Cardiac fibroblast (primary cell): Measurements from ENCODE around the gene DDX50.
"Not testable (repeated sequence)": the region's sequence is repeated elsewhere in the genome, so short reads cannot be mapped to it uniquely, and the experiment has no call there.

ENCODE experiments used
- DNase-seq, 2 donors: peaks; one replicate each; pipeline versions ENCODE4 v3.0.0 to v3.0.0-alpha.2; 2010; ENCODE audit warnings: low read depth in 2 of 2
- H3K4me3 ChIP-seq, 2 donors: replicated peaks in 1 of 2; 1 replicate in 1 of 2; 2 replicates in 1 of 2; pipeline ENCODE4 v1.5.1; 2011; ENCODE audit warnings: low read depth in 2 of 2, low read length in 2 of 2, mild to moderate bottlenecking in 2 of 2, moderate library complexity in 1 of 2
- TF ChIP-seq, protein P1 (sequence below): IDR thresholded peaks from one replicate; pipeline ENCODE4 v1.5.1; 2011; ENCODE audit warnings: low read depth, mild to moderate bottlenecking, low read length, inconsistent platforms

Gene DDX50

DNA sequence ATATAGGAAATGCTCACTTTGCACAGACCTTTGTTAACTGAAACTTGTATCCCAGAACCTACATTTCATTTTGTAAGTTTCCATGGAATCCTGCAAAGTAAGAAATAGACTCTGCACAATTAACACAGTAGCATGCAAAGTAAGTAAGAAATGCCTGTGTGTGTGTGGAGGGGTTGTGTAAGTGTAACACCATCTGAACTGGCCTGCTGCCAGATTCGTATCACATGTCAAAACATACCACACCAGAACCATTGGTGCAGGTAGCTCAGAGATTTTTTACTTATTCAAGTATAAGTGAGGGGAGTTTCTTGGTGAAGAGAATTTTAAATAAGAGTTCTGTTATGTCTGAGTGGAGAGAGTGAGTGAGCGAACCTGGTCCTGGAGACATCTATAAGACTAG is 37.0 kb downstream of the DDX50 start:
- no peak overlapping the region for H3K4me3 ChIP-seq
- DNase-seq: peak; percentile 13 to 19
- TF ChIP-seq, protein P1, sequence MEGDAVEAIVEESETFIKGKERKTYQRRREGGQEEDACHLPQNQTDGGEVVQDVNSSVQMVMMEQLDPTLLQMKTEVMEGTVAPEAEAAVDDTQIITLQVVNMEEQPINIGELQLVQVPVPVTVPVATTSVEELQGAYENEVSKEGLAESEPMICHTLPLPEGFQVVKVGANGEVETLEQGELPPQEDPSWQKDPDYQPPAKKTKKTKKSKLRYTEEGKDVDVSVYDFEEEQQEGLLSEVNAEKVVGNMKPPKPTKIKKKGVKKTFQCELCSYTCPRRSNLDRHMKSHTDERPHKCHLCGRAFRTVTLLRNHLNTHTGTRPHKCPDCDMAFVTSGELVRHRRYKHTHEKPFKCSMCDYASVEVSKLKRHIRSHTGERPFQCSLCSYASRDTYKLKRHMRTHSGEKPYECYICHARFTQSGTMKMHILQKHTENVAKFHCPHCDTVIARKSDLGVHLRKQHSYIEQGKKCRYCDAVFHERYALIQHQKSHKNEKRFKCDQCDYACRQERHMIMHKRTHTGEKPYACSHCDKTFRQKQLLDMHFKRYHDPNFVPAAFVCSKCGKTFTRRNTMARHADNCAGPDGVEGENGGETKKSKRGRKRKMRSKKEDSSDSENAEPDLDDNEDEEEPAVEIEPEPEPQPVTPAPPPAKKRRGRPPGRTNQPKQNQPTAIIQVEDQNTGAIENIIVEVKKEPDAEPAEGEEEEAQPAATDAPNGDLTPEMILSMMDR: no peak

DNA sequence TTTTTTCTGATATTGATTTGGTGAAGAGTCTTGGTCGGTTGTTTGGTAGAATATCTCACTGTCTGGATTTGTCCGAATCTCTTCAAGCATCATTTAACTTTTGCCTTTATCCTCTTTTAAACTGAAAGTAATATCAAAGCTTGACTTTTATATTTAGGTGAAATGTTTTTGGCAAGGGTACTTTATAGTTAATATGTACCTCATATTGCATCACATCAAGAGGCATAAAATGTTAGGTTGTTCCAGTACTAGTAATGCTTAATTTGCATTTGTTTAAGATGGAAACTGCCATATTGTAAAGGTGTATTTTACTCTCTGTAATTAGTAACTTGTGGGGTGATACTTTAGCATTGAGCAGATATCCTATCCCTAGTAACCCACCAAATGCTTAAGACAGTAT is 37.8 kb downstream of the DDX50 start:
- TF ChIP-seq, protein P1: no peak
- no peak for DNase-seq
- H3K4me3 ChIP-seq: no peak overlapping the region

DNA sequence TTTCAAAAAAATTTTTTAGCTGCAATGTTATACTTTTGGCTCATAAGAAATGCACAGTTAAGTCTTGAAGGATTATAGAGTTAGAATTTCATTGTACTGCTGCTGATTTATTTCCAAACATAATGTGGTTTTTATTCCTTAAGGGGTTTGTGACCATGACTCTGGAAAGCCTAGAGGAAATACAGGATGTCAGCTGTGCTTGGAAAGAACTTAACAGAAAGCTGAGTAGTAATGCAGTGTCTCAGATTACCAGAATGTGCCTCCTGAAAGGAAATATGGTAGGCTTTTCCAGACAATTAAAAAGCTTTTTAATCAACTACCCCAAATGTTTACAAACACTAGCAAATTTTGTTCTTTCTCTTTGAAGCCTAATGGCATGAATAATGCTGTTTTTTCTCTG is 39.8 kb downstream of the DDX50 start:
- DNase-seq, H3K4me3 ChIP-seq: not testable (repeated sequence)

DNA sequence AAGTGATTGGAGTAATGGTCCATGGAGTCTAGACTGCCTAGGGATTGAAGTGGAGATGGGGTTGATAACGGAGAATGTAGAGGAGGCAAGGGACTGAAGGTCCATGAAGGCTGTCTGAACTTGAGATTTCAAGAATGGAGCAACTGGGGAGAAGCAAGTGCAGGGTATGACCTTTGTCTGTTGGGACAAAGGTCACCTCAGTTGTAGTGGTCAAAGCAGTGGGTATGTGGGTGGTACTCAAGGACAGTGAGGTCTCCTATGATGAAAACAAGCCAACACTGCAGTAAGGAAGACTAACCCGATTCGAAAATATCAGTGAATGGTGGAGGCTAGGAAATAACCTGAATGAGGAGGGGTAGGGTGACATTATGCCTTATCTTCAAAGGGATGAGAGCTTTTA is 49.5 kb downstream of the DDX50 start:
- H3K4me3 ChIP-seq: no peak overlapping the region
- no peak for DNase-seq
- TF ChIP-seq, protein P1: no peak

DNA sequence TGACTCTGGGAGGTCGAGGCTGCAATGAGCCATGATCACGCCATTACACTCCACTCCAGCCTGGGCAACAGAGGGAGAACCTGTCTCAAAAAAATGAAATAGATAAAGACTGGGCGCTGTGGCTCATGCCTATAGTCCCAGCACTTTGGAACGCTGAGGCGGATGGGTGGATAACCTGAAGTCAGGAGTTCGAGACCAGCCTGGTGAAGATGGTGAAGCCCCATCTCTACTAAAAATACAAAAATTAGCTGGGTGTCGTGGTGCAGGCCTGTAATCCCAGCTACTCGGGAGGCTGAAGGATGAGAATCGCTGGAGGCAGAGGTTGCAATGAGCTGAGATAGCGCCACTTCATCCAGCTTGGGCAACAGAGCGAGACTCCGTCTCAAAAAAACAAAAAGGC is 53.8 kb downstream of the DDX50 start:
- peak overlapping the region in 1 of 2 donors; percentile 98 for H3K4me3 ChIP-seq
- TF ChIP-seq, protein P1: no peak
- DNase-seq: no peak

DNA sequence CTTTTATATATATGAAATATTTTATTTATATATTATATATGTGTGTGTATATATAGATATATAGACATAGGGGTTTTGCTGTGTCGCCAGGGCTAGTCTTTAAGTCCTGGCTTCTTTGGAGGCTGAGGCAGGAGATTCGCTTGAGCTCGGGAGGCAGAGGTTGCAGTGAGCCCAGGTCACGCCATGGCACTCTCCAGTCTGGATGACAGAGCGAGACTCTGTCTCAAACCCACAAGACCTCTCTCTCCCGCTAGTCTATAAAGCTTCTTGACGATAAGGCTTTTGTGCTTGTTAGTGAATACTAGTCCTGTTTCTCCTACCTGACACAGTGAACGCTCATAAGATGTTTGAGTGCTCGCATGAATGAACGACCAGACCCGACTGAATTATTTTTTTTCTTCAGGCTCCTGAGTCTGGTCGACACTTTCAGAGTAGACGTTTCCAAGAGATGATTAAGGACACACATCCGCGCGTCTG is 54.3 kb downstream of the DDX50 start:
- DNase-seq: no peak
- TF ChIP-seq, protein P1: no peak
- H3K4me3 ChIP-seq: peak overlapping the region; percentile 98 to 99

DNA sequence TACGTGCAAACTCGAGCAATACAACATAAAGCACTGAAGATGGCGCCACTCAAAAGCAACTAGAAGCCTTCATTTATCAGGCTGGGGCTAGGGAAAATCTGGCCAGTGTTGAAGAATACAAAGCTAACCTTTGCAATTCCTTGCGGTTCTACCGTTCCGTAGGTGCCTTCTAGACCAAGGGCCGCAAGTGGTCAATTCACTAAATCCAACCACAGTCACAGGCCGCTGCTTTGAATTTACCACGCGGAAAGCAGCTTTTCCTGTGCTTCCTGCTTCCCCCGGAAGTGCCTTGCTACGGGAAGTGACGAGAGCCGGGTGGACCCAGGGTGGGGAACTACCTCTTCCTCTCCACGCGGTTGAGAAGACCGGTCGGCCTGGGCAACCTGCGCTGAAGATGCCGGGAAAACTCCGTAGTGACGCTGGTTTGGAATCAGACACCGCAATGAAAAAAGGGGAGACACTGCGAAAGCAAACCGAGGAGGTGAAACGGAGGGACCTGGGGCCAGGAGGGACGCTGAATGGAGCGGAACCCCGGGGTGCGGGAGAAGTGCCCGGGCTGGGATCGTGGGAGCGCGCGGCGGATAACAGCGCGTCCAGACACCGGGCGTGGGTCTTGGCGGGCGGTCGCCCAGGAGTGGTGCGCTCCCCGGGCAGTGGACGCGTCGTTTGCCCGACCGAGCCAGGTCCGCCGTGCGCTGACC is 54.9 kb downstream of the DDX50 start, which contains the start of gene DDX21:
DDX21 (plus strand) TSS at position 339 of the 701 bp plus-strand sequence; CDS start at position 395, 56 bp downstream.
- peak; percentile 93 to 94 for DNase-seq
- TF ChIP-seq, protein P1: peak; percentile 52
- H3K4me3 ChIP-seq: peak within 1 kb of the TSS; percentile 98 to 99
